K562 (cell line): ENCODE results near the gene FIG4.

Experiments
- CEBPB ChIP-seq: fragments of 450-650 bp; IDR thresholded peaks from 2 replicates; pipeline ENCODE4 v1.6.1; 2016; ENCODE audit warnings: missing genetic modification characterization, missing compliant biosample characterization
- ZKSCAN1 ChIP-seq: fragments of 150-350 bp; IDR thresholded peaks from 2 replicates; pipeline ENCODE4 v1.6.1; 2016; ENCODE audit warnings: low read depth, low read length
- TF ChIP-seq, protein P1 (sequence below), 3 experiments: IDR thresholded peaks in 2 of 3; conservative IDR thresholded peaks in 1 of 3; 2 replicates each; pipeline ENCODE4 v1.5.1; 2011 to 2012; ENCODE audit warnings: low read length in 3 of 3, mild to moderate bottlenecking in 3 of 3, control low read depth in 2 of 3, improper control_type of control experiment in 1 of 3, inconsistent platforms in 1 of 3, low read depth in 1 of 3, mixed read lengths in 1 of 3, moderate library complexity in 1 of 3; ENCODE audit not compliant: insufficient read depth in 2 of 3
- TF ChIP-seq, protein P2 (sequence below): sonication (generic); formaldehyde crosslinking; IDR thresholded peaks from 2 replicates; pipeline ENCODE4 v1.8.0; 2023; ENCODE audit warnings: missing genetic modification reagents, mild to moderate bottlenecking, borderline replicate concordance

DNA sequence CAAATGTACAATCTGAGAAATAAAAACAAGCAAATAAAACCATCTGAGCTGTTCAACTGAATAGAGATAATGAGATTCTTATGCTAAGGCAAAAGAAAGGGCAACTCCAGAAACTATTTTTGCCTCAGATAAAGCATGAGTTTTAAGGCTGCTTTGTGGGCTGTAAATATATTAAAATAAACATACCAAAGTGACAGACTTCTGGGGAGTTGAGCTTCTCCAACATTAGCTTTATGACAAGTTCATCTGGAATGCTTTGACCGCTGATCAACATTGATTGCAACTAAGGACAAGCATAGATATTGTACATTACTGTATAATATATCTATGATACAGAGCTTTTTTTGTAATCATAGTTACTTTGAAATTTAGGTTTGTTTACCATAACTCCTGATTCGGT is 19.4 kb upstream of the FIG4 start:
- TF ChIP-seq, protein P1, sequence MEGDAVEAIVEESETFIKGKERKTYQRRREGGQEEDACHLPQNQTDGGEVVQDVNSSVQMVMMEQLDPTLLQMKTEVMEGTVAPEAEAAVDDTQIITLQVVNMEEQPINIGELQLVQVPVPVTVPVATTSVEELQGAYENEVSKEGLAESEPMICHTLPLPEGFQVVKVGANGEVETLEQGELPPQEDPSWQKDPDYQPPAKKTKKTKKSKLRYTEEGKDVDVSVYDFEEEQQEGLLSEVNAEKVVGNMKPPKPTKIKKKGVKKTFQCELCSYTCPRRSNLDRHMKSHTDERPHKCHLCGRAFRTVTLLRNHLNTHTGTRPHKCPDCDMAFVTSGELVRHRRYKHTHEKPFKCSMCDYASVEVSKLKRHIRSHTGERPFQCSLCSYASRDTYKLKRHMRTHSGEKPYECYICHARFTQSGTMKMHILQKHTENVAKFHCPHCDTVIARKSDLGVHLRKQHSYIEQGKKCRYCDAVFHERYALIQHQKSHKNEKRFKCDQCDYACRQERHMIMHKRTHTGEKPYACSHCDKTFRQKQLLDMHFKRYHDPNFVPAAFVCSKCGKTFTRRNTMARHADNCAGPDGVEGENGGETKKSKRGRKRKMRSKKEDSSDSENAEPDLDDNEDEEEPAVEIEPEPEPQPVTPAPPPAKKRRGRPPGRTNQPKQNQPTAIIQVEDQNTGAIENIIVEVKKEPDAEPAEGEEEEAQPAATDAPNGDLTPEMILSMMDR (IDR thresholded peaks at IDR 0.05 in 2 of 3, conservative IDR thresholded peaks at IDR 0.05 in 1 of 3; ENCODE audit: insufficient read depth in 2 of 3, low read depth in 1 of 3, low read length in 3 of 3) = no peak
- TF ChIP-seq ZKSCAN1 = no peak
- TF ChIP-seq, protein P2, sequence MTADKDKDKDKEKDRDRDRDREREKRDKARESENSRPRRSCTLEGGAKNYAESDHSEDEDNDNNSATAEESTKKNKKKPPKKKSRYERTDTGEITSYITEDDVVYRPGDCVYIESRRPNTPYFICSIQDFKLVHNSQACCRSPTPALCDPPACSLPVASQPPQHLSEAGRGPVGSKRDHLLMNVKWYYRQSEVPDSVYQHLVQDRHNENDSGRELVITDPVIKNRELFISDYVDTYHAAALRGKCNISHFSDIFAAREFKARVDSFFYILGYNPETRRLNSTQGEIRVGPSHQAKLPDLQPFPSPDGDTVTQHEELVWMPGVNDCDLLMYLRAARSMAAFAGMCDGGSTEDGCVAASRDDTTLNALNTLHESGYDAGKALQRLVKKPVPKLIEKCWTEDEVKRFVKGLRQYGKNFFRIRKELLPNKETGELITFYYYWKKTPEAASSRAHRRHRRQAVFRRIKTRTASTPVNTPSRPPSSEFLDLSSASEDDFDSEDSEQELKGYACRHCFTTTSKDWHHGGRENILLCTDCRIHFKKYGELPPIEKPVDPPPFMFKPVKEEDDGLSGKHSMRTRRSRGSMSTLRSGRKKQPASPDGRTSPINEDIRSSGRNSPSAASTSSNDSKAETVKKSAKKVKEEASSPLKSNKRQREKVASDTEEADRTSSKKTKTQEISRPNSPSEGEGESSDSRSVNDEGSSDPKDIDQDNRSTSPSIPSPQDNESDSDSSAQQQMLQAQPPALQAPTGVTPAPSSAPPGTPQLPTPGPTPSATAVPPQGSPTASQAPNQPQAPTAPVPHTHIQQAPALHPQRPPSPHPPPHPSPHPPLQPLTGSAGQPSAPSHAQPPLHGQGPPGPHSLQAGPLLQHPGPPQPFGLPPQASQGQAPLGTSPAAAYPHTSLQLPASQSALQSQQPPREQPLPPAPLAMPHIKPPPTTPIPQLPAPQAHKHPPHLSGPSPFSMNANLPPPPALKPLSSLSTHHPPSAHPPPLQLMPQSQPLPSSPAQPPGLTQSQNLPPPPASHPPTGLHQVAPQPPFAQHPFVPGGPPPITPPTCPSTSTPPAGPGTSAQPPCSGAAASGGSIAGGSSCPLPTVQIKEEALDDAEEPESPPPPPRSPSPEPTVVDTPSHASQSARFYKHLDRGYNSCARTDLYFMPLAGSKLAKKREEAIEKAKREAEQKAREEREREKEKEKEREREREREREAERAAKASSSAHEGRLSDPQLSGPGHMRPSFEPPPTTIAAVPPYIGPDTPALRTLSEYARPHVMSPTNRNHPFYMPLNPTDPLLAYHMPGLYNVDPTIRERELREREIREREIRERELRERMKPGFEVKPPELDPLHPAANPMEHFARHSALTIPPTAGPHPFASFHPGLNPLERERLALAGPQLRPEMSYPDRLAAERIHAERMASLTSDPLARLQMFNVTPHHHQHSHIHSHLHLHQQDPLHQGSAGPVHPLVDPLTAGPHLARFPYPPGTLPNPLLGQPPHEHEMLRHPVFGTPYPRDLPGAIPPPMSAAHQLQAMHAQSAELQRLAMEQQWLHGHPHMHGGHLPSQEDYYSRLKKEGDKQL (CRISPR knock-in tag) = no peak
- TF ChIP-seq CEBPB = no peak
